HG02884 (cell line): Measurements from ENCODE around the gene PRAMEF15.
"Not testable (repeated sequence)": the region's sequence is repeated elsewhere in the genome, so short reads cannot be mapped to it uniquely, and the experiment has no call there.

Experiments
- ATAC-seq: cut with Tn5 transposase; IDR thresholded peaks from one replicate; pipeline ENCODE4 v1.9.1; 2021; ENCODE audit warnings: mild to moderate bottlenecking, moderate library complexity; ENCODE audit not compliant: unreplicated experiment

Gene PRAMEF15

GRCh38 chr1:13315281-13315680 is at the start of gene PRAMEF15:
Gene PRAMEF15, plus strand, starts transcription at chr1:13315581. Its CDS starts 2,827 bp downstream, at chr1:13318408.
- not testable (repeated sequence) for ATAC-seq

DNA sequence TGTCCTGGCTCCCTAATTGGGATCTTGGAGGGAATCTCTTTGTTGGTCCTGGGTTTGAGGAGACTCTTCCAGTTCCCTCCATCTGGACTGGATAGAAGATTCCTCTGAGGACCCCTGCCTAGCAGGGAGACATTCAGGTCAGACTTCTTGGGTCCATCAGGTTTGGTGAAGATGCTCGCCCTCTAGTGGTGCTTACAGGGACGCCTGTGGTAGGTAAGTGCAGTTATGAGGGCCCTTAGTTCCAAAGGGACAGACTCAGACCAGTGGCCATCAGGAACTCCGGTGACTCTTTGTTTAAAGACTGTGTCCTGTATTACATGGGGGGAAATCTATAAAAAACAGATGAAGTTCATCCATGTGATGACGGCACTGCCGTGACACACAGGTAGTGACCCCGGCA is 38.4 kb upstream of the PRAMEF15 start:
- not testable (repeated sequence) for ATAC-seq

GRCh38 chr1:13279617-13280016 is 35.8 kb upstream of the PRAMEF15 start:
- ATAC-seq = not testable (repeated sequence)

DNA sequence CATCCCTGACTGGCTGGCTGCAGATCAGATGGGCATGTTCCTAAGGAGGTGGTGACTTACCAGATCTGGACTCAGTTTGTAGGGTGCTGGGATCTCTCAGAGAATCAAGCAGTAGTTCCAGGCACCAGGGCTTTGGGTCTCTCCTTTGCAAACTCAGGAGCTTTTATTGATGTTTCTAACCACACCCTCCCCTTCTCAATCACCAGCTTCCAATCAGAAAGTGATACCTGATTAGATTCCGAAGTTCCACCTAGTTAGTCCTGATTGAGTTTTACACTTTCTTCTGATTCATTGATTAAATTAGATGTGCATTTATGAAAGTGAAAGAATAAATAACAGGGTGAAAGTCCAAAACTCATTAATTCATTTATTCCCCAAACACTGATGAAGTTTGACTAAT is 30.3 kb upstream of the PRAMEF15 start, which contains the start of gene PRAMEF8:
TSS of gene PRAMEF8 (minus strand) at position 101 of the 400 bp plus-strand sequence. CDS start 1,046 bp downstream, outside the sequence.
- ATAC-seq = not testable (repeated sequence)

GRCh38 chr1:13289030-13289429 is 26.4 kb upstream of the PRAMEF15 start:
- not testable (repeated sequence) for ATAC-seq

DNA sequence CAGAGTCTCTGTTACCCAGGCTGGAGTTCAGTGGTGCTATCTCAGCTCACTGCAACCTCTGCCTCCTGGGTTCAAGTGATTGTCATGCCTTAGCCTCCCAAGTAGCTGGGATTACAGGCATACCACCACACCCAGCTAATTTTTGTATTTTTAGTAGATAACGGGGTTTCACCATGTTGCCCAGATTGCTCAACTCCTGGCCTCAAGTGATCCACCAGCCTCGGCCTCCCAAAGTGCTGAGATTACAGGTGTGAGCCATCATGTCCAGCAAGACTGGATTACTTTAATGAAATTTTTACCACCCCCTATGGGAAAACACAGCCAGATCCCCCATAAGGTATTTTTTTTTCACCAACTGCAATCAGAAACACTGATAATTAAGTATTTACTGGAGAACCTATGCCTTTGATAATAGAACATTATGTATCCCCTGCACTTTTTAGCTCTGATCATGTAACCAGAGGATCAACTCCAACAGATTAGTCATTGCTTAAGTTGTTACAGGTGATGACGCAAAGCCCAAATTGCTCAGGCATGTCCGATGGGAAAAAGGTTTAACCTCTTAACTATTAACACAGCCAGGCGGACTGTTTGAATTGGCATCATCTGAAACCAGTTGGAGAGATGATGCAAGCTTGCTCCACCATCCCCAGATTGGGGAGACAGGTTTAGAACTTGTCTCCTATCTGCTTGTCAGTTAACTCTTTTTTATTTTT is 18.0 kb upstream of the PRAMEF15 start:
- ATAC-seq = not testable (repeated sequence)

DNA sequence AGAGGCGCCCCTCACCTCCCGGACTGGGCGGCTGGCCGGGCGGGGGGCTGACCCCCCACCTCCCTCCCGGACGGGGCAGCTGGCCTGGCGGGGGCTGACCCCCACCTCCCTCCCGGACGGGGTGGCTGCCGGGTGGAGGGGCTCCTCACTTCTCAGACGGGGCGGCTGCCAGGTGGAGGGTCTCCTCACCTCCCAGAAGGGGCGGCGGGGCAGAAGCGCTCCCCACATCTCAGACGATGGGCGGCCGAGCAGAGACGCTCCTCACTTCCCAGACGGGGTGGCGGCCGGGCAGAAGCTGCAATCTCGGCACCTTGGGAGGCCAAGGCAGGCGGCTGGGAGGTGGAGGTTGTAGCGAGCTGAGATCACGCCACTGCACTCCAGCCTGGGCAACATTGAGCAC is 16.7 kb upstream of the PRAMEF15 start:
- ATAC-seq = not testable (repeated sequence)

DNA sequence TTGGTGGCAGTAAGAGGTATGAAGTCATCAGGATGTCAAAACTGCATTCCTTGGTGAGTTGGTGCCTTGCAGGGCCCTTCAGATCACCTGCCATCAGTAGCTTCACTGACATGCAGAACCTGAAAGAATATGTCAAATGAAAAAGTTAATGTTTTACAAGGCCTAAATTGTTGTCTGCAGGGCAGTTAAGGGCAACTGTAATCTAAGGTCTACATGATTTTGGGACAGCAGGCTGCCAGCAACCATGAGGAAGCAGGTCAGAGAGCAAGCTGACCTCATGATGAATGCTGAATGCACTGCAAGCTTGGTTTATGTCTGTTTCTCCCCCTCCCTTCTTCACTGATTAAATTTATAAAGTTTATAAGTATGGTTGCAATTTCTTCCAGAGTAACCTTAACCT is 13.2 kb upstream of the PRAMEF15 start:
- ATAC-seq = not testable (repeated sequence)

DNA sequence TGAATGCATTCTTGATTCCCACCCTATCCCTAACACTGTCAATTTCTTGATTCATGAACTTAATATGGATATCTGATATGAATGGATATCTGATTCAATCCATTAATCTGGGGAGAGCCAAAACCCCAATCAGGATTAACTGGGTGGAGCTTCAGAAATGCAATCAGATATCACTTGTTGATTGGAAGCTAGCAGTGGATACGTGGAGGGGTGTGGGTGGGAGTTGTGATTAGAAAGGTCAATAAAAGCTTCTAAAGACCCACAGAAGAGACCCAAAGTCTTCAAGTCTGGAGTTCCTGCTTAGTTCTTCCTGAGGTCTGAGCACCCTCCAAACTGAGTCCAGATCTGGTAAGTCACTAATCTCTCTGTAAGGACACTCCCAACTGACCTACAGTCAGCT is 12.1 kb upstream of the PRAMEF15 start, which contains the start of gene PRAMEF33:
TSS of gene PRAMEF33 (plus strand) at position 301 of the 400 bp plus-strand sequence. CDS start 2,416 bp downstream, outside the sequence.
- not testable (repeated sequence) for ATAC-seq

DNA sequence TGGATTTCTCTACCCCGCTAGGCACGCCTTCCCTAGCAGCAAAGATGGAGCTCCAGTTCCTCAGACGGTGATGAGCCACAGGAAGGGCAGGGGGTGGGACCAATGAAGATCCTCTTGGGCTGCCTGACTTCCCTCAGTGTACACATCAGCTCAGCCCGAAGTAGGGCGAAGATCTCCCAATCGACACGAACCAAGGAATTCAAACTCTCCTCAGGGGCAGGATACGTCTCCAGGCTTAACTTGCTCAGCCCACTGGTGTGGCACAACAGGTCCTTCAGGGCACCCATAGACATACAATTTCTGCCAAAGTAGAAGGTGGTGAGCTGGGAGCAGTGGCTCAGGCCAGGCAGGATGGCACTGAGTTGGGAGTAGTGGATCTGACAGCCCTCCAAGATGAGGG is 27.1 kb downstream of the PRAMEF15 start:
- not testable (repeated sequence) for ATAC-seq

GRCh38 chr1:13347034-13347433 is 31.7 kb downstream of the PRAMEF15 start, which contains the start of gene PRAMEF14:
Gene PRAMEF14, minus strand, starts transcription at chr1:13347134. Its CDS starts 1,820 bp downstream, at chr1:13345314.
- ATAC-seq = not testable (repeated sequence)

- ATAC-seq = not testable (repeated sequence)
Measured at GRCh38 chr1:13353476-13353875, 38.1 kb downstream of the PRAMEF15 start.

- ATAC-seq = not testable (repeated sequence)
Measured at GRCh38 chr1:13354475-13354874, 39.1 kb downstream of the PRAMEF15 start.

DNA sequence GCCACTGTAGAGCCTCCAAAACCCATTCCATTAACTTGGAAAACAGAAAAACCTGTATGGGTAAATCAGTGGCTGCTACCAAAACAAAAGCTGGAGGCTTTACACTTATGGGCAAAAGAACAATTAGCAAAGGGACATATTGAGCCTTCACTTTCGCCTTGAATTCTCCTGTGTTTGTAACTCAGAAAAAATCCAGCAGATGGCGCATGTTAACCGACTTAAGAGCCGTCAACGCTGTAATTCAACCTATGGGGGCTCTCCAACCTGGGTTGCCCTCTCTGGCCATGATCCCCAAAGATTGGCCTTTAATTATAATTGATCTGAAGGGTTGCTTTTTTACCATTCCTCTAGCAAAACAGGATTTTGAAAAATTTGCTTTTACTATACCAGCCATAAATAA is 41.4 kb downstream of the PRAMEF15 start:
- not testable (repeated sequence) for ATAC-seq

GRCh38 chr1:13362364-13362763 is 47.0 kb downstream of the PRAMEF15 start:
- not testable (repeated sequence) for ATAC-seq

- ATAC-seq = not testable (repeated sequence)
Measured at GRCh38 chr1:13364928-13365327, 49.5 kb downstream of the PRAMEF15 start.

DNA sequence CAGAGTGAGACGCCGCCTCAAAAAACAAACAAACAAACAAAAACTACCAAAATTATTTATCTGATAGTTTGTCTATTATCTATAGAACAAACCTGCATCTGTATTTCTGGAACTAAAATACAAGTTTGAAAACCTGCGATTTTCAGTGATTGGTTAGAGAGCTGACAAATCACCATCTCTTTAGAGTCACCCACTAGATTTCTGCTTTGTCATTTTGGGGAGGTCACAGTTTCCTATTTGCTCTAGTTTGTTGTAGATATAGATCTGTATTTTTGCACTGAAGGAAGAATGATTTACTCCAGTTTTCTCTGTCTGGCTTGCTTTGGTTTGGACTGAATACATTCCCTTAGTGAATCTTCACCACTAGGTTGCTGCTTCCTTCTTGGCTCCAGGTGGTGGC is 51.2 kb downstream of the PRAMEF15 start:
- ATAC-seq = not testable (repeated sequence)

GRCh38 chr1:13368544-13368943 is 53.2 kb downstream of the PRAMEF15 start:
- not testable (repeated sequence) for ATAC-seq
